DMS 273 treated with DMSO at 0.1 percent for 48 hours (cell line): Measurements from ENCODE around the gene GOLT1B.
"Not testable (repeated sequence)": the region's sequence is repeated elsewhere in the genome, so short reads cannot be mapped to it uniquely, and the experiment has no call there.

Experiments
- DNase-seq: peaks from one replicate; lab custom pipeline; 2025; lab: John Stamatoyannopoulos, UW

GOLT1B gene, protein sequence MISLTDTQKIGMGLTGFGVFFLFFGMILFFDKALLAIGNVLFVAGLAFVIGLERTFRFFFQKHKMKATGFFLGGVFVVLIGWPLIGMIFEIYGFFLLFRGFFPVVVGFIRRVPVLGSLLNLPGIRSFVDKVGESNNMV

DNA sequence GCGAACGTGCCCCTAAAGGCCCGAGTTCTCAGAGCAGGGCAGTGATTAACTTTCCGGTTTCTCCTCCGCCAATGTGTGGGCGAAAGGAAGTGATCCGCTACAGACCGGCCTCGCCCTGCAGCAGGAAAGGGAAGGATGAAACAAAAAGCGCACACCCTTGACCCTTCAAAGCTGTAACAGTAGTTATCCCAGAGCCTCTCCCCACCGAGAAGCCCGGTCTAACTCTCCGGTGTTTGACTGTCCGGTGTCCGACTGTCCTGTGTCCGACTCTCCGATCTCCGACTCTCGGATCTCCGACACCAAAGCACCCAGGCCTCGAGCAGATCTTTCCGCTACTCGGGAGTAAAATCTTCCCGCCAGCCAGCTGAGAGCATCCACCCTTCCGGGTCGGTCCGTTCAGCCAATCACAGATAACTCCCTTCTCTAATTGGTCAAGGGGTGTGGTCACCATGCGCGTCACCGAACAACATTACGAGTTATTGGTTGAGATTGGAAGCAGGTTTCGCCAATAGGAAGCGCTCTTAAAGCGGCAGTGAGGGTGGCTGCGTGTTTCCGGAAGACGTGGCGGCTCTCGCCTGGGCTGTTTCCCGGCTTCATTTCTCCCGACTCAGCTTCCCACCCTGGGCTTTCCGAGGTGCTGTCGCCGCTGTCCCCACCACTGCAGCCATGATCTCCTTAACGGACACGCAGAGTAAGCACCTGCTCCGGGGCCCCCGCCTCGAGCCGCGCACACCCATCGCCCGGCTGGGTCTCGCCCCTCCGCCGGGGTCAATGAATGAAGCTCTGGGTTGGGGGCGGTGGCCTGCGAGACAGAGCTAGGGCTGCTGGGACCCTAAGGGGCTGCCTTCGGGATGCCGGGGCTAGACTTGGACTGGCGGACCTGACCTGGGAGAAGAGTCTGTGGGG lies at the start of gene GOLT1B, which contains the start of gene RECQL:
Gene GOLT1B (plus strand): TSS at position 532 of the 906 bp plus-strand sequence. CDS start 135 bp downstream, at position 667.
Gene RECQL (minus strand): TSS at position 378 of the 906 bp plus-strand sequence. CDS start 2,065 bp downstream, outside the sequence.
- DNase-seq = peak; percentile 92

DNA sequence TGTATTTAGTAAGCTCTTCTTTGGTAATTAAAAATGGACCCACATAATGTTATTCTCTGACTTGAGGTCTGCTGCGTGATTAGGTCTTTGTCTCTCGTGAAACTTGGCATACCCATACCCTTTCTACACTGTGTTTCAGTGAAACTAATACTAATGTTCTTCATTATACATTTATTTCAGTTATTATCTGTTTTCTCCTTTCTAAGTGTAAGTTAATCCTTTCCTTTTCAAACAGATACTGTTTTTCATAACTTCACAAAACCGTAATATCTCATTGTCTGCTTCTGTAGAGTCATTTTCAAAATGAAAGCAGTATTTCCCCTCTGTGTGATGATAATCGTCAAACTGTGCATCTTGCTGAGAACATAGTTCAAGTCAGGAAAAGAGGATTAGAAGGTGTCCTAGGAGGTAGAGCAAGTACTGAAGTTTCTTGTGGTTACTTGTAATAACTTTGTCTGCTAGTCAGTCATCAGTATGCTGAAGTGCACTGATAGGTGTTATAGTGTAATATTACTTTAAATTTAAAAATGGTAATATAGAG lies 48.2 kb upstream of the GOLT1B start:
- no peak for DNase-seq

DNA sequence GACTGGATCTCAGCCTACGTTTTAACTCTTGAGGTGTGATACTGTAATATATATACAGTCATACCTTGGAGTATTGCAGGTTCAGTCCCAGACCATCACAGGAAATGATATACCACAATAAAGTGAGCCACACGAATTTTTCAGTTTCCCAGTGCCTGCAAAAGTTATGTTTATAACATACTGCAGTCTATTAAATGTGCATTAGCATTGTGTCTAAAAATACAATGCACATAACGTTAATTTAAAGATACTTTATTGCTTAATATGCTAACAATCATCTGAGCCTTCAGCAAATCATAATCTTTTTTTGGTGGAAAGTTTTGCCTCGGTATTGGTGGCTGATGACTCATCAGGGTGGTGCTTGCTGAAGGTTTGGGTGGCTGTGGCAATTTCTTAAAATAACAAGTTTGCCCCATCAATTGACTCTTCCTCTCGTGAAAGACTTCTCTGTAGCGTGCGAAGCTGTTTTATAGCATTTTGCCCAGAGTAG lies 45.3 kb upstream of the GOLT1B start:
- no peak for DNase-seq

DNA sequence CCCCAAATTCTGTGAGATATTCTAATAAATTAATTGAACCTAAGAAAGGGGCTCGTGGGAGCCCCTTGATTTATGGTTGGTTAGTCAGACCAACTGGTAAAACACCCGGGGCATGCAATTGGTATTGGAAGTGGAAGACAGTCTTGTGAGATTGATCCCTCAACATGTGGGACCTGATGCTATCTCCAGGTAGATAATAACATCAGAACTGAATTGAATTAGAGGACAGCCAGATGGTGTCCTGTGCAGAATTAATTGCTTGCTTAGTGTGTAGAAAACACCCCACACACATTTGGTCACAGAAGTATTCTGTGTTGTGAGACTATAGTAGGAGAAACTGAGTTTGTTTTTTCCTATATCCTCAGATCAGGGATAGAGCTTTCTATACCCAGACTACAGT lies 42.1 kb upstream of the GOLT1B start:
- DNase-seq = no peak

DNA sequence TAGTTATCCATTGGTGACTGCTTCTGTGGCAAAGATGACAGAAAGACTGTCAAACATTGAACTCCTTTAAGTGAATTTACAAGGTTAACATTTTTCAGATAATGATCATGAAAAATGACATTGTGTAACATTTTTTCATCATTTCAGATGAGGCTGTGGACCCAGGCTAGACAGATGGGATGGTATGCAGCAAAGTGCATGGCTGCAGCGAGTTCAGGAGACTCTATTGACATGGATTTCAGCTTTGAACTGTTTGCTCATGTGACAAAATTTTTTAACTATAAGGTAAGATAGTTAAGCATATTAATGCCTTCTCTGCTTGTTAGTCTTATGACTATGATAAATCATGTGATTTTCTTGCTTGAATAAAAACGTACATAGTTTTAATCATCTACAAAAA lies 34.3 kb upstream of the GOLT1B start:
- not testable (repeated sequence) for DNase-seq

DNA sequence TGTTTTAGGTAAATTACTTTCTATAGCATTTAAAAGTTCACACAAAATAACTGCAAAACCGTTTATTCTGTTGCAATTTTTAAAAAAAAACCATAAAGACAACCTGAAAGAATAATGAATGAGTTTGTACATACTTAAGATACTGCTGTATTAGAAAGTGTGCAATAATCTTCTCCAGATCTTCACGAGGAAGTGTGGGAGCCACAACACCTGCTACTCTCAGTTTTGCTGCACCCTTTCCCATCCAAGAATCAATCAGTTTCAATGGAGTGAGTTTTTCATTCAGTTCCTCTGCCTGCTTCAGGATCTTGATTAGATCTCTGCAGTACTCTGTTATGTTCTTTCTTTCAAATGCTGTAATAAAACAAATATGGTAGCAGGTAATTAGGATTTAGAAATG lies 30.3 kb upstream of the GOLT1B start:
- DNase-seq = no peak

DNA sequence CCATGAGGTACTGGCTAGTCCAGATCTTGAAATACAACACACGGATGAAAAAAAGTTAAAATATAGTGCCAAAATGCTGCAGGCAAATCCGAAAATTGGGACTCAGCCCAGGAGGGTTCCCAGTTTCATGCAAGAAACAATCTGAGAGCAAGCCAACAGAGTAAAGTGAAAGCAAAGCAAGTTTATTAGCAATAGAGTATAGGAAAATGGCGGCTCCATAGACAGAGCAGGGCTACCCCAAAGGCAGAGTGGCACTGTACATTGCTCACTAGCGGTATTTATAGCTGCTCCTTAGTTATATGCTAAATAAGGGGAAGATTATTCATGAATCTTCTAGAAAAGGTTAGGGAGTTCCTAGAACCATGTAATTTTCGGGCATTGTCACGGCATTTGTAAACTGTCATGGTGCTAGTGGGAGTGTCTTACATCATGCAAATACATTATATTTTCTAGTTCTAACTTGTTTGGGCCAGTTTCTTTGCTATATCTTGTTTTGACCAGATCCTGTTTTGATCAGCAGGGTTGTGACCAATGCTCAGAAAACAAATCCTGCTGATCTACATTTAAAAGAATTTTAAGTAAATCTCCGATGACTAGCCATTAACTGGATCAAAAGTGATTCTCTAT lies 29.3 kb upstream of the GOLT1B start:
- no peak for DNase-seq

DNA sequence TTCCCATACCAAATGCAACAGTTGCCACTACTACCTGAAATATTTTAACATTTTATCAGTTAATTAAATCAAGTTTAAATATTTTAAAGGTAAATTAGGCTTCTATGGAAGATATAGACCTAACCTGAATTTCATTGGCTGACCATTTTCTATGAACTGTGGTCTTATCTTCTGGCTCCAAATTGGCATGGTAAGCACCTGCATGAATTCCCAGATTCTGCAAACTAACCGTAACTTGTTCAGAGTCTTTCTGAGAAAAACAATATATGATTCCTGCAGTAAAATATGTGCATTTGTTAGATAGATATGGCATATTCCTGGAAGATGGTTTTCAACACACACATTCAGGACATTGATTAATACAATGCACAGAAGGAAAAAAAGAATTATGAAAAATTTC lies 26.0 kb upstream of the GOLT1B start:
- no peak for DNase-seq

DNA sequence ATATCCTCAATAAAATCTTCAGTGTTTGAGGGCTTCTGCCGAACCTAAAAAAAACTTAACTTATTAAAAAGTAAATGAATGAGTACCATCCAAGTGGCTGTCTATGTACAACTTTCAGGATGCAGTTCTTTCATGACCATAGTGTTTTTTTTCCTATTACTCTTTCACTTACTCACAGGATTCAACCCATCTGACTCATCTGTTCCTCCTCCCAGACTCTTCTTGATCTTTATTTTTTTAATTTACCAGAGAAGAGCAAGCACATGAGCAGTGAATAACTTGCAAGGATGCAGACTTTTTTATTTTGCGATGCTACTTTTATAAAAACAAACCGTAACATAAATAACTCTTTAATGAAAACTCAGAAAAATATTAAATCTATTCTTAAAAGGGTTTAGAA lies 24.6 kb upstream of the GOLT1B start:
- no peak for DNase-seq

DNA sequence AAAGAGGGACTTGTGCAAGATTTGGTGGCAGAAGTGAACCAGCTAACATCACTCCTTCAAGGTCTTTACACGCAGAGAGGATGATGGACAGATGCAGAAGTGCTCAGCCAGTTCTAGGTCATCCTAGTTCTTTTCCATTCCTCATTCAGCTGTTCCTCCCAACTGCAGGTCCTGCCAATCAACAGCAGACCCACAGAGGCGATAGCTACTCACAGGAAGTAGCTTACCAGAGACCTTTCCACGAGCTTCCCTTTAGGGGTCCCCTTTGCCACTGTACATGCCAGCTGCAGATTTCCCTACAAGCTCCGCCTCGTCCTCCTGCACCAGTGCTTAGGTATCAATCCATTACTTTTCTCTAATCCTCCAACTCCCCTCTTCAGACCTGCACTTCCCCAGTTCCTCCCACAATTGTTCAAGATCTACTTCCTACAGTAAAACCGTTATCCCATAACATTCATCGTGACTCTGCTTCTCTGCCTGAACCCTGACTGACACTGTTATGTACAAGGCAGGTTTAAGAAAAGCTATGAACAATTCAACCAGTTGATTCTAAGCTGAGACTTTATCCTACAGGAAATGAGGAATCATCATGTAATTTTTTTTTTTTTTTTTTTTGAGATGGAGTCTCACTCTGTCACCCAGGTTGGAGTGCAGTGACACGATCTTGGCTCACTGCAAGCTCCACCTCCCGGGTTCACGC lies 22.7 kb upstream of the GOLT1B start:
- no peak for DNase-seq

DNA sequence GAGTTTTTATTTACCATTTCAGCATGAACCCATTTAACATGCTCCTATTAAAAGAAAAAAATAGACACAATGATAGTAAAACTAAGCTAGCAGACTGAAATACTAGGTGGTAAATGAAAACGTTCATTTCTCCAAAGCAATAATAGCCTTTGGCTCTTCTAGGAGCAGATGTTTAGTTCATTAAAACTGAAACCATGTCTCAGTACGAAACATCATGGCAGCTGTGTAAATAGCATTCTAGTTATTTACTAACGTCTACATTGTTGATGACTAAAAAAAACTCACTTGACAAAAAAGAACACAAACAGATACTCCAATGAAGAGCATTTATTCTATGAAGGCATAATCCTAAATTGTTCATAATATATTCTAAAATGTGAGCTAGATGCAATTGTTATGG lies 18.1 kb upstream of the GOLT1B start:
- no peak for DNase-seq

DNA sequence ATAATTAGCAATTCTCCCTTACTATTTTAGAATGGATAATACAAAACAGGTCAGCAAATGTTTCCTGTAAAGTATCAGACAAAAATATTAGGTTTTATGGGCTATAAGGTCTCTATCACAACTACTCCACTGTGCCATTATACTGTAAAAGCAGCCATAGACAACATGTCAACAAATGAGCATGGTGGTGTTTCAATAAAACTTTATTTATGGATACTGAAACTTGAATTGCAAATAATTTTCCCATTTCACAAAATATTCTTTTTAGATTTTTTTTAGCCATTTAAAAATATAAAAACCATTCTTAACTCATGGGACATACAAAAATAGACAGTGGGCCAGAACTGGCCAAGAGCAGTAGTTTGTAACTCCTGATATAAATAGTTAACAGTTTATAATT lies 15.6 kb upstream of the GOLT1B start:
- DNase-seq = no peak

DNA sequence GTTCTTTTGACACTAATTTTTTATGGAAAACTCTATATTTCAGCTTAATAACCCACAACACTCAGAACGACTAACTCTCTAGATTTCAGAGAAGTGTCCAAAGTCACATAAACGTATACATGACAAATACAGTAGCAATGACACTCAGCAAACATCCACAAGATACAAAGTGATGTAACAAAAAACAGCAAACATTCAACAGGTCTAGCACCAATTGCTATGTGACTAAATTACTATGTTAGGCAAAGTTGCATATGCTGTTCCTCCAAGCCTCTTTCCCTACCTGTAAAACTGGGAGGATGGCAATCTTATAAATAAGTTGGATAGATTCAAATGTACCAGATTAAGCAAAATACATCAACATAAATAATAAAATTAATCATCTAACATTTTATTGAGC lies 1.8 kb upstream of the GOLT1B start:
- no peak for DNase-seq

DNA sequence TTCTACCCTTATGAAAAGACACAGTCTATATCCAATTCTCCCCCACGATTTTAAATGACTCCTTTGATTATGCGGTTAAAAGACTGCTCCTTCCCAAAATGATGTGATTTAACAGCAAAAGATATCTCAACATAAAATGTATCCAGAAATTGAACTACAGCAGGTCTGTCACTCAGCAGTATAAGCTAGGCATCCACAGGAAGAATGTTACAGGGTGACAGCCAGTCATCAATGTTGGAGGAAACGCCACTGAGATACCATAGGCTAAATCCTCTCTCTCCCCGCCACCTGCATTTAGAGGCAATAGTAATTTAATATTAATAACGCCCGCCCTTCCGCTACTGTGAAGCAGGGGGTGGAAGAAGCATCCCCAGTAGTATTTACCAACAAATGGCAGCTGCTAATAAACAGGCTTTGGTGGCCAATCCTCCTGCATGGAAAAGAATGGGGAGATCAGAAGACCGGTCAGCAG lies 767 bp upstream of the GOLT1B start:
- no peak for DNase-seq

DNA sequence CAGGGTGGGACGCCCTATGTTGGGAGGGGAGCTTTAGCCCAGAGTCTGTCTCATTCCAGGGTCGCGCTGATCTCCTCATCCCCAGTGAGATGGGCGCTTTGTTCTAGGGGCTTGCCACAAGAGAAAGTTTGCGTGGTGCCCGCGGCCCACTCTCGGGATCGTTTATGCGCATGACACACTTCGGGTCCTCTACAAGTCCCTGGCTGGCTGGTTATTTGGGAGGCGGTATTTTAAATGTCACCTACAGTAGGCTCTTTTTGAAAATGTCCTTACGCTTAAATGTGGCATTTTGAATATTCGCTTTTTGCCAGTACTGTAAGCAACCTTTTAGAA lies 541 bp downstream of the GOLT1B start:
- DNase-seq = no peak

DNA sequence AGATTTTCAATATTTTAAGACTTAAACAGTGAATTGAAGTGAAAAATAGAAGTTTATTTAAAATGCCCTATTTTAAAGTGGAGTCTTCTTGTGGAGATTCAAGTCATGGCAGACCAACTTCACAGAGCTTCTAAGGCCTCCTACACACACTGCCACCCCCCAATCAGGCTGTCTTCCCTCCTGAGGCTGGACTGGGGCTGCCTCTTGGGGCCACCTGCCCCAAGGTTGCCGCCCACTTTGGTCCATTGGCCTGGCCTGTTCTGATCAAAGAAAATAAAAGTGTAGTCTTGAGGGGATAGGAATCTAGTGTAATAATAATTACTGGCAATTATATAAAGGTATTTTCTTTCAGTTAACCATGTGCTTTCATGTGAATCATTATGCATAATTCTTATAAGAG lies 1.3 kb downstream of the GOLT1B start:
- DNase-seq = no peak

DNA sequence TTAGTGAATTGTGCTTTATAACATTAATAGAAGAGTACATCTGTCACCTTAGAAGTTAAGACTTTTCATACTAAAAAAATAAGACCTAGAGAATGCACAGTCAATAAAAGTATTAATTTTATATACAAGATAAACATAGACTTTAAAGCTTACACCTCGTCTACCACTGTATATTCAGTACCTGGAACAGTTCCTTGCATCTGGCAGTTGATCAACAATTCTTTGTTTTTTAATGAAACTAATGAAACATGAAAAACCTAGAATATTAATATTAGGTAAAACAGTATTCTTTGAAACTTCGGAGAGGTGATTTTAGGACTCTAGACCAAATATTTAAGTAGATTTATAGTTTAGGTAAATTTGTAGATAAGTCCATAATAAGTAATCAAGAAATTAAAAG lies 4.3 kb downstream of the GOLT1B start:
- no peak for DNase-seq

DNA sequence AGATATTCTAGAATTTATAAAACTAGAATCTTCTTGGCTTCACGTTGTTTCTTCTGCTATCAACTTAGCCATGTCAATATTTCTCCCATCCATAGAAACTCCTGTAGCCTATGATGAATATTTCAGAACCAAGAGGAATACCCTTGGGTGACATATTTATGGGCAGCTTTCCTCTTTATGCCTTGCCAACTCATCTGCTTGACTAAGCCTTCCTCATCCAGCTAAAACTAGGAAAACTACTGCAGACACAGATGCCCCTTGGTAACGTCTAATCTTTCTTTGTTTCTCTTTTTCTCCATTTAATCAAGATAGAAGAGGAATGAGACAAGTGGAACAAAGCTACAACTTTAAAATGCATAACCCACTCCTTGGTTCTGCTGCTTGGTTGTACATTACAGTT lies 6.3 kb downstream of the GOLT1B start:
- DNase-seq = no peak

DNA sequence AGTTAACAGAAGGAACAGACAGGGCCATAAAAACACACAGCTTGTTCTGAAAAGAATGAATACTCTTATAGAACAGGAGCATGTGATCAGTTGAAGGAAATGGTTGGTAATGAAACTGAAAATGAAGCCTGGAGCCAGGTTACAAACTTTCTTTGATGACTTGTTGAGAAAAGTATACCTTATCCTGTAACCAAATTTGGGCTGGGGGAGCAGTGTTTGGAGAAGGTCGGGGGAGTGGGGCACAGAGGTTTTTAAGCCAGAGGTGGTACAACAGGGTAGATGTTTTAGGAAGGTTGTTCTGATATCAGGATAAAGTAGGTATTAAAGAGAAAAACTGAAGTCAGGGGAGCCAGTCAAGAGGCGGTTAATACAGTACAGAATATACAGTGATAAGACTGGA lies 8.2 kb downstream of the GOLT1B start:
- no peak for DNase-seq

DNA sequence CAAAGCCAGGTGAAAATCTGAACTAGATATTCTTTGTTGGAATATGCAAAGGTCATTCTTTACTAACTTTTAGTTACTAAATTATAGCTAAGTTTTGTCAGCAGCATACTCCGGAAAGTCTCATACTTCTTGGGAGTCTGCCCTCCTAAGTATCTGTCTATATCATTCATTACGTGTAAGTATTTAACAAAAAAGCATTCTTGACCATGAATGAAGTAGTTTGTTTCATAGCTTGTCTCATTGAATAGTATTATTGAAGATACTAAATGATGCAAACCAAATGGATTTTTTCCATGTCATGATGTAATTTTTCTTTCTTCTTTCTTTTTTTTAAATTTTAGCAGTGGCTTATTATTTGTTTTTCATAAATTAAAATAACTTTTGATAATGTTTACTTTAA lies 14.7 kb downstream of the GOLT1B start:
- no peak for DNase-seq

DNA sequence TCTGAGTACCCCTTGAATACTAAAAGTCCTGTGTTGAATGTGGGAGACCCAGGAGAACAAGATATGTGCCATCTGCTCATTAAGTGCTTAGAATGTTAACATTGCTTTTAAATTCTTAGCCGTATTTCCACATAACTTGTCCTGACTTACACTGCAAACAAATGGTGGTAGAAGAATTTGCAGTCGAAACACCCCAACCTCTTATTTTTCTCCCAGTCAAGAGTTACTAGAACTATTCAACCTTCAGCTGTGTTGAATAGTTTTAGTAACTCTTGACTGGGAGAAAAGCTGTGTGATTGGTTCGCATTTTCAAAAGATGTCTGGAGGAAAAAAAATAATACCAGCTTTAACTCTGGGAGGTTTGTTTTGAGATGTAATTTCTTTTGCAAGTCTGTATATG lies 16.9 kb downstream of the GOLT1B start:
- no peak for DNase-seq

DNA sequence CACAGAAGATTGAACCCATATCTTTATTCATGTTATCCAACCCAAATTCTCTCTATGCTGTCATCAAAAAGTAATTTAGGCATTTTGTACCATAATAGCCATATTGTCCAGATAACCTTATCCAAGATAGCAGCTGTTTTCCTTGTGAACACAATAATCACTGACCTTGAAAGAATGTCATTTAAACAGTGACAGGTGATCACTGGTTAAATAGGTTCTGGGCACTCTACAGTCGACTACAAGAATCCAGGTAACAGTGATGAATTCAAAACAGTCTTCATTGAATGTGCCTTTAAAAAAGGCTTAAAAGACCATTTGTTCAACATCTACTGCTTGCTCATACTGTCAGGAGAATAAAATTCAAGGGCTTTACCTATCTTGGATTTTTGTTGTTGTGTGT lies 20.0 kb downstream of the GOLT1B start:
- no peak for DNase-seq
